Thymus (tissue), 11 donors: Measurements from ENCODE around the gene PRKN. TPM values are rescaled to one million over a fixed set of nuclear protein-coding genes. Genes with fewer than 3 reads are reported as not detected.

Experiments used
- DNase-seq, 9 donors: peaks; one replicate each; pipeline ENCODE4 v3.0.0-alpha.2; 2013; ENCODE audit warnings: low spot score in 9 of 9, low read depth in 6 of 9, missing footprints in 1 of 9
- H3K27ac ChIP-seq, 2 donors: one replicate each; pipeline ENCODE4 v1.5.1; 2013; ENCODE audit warnings: control low read depth in 1 of 2, low read depth in 1 of 2, low read length in 1 of 2, mild to moderate bottlenecking in 1 of 2, moderate library complexity in 1 of 2
- H3K27me3 ChIP-seq, 2 donors: one replicate each; pipeline ENCODE4 v1.5.1; 2013; ENCODE audit warnings: low read length in 1 of 2; ENCODE audit not compliant: control insufficient read depth in 2 of 2, insufficient read depth in 1 of 2
- H3K36me3 ChIP-seq, 2 donors: one replicate each; pipeline ENCODE4 v1.5.1; 2013; ENCODE audit warnings: low read length in 1 of 2, mild to moderate bottlenecking in 1 of 2, moderate library complexity in 1 of 2; ENCODE audit not compliant: control insufficient read depth in 2 of 2, insufficient read depth in 2 of 2
- H3K4me1 ChIP-seq, 2 donors: one replicate each; pipeline ENCODE4 v1.5.1; 2013; ENCODE audit warnings: low read length in 2 of 2; ENCODE audit not compliant: control insufficient read depth in 2 of 2, insufficient read depth in 2 of 2
- H3K4me3 ChIP-seq, 2 donors: one replicate each; pipeline ENCODE4 v1.5.1; 2013; ENCODE audit warnings: low read length in 2 of 2, control low read depth in 1 of 2, mild to moderate bottlenecking in 1 of 2
- H3K9me3 ChIP-seq, 2 donors: one replicate each; pipeline ENCODE4 v1.5.1; 2013; ENCODE audit warnings: low read length in 1 of 2, mild to moderate bottlenecking in 1 of 2; ENCODE audit not compliant: control insufficient read depth in 2 of 2, insufficient read depth in 1 of 2
- WGBS: extraction: QIAGEN DNeasy Blood & Tissue Kit; methylation state at CpG from one replicate; pipeline ENCODE4 v1.1.7; 2013; 5-methylcytosine and 5-hydroxymethylcytosine counted together
- polyA plus RNA-seq: library from polyadenylated mRNA; stranded (reverse); fragments of 200-250 nt; gene quantifications from one replicate; pipeline ENCODE4 v1.2.3, GENCODE V29; 2013
- total RNA-seq: library from RNA; stranded (reverse); fragments of 120-200 nt; gene quantifications from one replicate; pipeline ENCODE4 v1.2.4, GENCODE V29; 2013
- donor health status: healthy.

The PRKN gene
- total and polyA plus RNA-seq, 2 donors, result 0.48 to 0.71 TPM

GRCh38 chr6:162026031-162026430 lies 701.5 kb downstream of the PRKN start:
- no peaks in the 10 kb centered on the region for H3K27me3 ChIP-seq
- H3K4me1 ChIP-seq, result no peaks in the 10 kb centered on the region
- DNase-seq, result no peak
- H3K27ac ChIP-seq, result no peak overlapping the region
- H3K9me3 ChIP-seq, result peaks cover 0 to 5% of the 10 kb centered on the region in 2 donors
- no peak overlapping the region for H3K4me3 ChIP-seq
- no peaks in the 10 kb centered on the region for H3K36me3 ChIP-seq
- 96% methylated on average over 8 of the region's 8 CpGs for WGBS

GRCh38 chr6:162019349-162019748 lies 708.2 kb downstream of the PRKN start:
- 36% methylated on average over 6 of the region's 6 CpGs for WGBS
- H3K4me3 ChIP-seq, result no peak overlapping the region
- DNase-seq, result no peak

GRCh38 chr6:162017536-162017935 lies 710.0 kb downstream of the PRKN start:
- H3K9me3 ChIP-seq, result no peaks in the 10 kb centered on the region
- 87% methylated on average over 5 of the region's 5 CpGs for WGBS

More at GRCh38 chr6:162019349-162019748, 708.2 kb downstream of the PRKN start:
- Histone ChIP-seq H3K4me1 (no peaks in the 10 kb centered on the region), H3K36me3 (no peaks in the 10 kb centered on the region), H3K27me3 (no peaks in the 10 kb centered on the region), H3K9me3 (peaks cover 0 to 5% of the 10 kb centered on the region in 2 donors), H3K27ac (no peak overlapping the region)

DNA sequence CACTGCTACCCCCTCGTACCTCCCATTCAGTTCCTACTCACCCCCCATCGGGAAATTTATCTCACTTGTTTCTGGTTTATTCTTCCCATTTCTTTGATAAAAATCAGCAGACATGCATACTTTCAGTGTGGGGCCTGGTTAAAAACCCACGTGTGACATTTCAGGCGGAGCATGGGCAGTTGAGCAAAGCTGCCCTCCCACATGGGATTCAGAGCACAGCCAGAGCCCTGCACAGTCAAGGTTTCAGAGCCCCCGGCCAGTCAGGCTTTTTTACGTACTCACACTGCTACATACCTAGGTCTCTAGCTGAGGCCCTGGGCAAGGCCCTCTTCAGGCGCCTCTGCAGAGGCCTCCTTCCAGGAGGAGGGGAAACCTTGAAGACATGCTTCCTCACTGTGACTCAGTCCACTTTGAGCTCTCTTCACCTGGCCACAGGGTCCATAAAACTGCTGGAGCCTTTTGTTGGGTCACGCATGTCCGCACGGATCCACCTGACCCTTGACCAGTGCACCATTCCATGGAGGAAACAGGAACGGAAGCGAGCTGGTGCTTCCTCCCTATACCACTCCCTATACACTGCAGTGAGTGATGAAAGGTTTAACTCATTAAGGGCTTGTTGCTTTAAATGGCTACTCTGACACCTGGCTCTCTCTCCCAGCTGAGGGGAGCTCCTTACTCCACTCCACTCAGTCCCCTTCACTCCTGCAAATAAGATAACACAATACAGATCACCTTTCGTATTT lies 713.3 kb downstream of the PRKN start:
- Histone ChIP-seq H3K27me3 (no peaks in the 10 kb centered on the region), H3K4me1 (no peaks in the 10 kb centered on the region), H3K36me3 (no peaks in the 10 kb centered on the region), H3K27ac (no peak overlapping the region), H3K4me3 (no peak overlapping the region), H3K9me3 (no peaks in the 10 kb centered on the region)
- DNase-seq, result no peak
- WGBS, result 88% methylated on average over 13 of the region's 13 CpGs

More at GRCh38 chr6:162017536-162017935, 710.0 kb downstream of the PRKN start:
- Histone ChIP-seq H3K27ac (no peak overlapping the region), H3K4me1 (no peaks in the 10 kb centered on the region), H3K4me3 (no peak overlapping the region), H3K36me3 (no peaks in the 10 kb centered on the region), H3K27me3 (no peaks in the 10 kb centered on the region)
- no peak for DNase-seq

- Histone ChIP-seq H3K27ac (no peak overlapping the region), H3K27me3 (no peaks in the 10 kb centered on the region), H3K4me1 (no peaks in the 10 kb centered on the region), H3K4me3 (no peak overlapping the region), H3K9me3 (no peaks in the 10 kb centered on the region), H3K36me3 (no peaks in the 10 kb centered on the region)
- no peak for DNase-seq
- 89% methylated on average over 4 of the region's 4 CpGs for WGBS
Observed at GRCh38 chr6:162005372-162005771, 722.2 kb downstream of the PRKN start.

GRCh38 chr6:161996783-161997182 lies 730.8 kb downstream of the PRKN start:
- 75% methylated on average over 9 of the region's 9 CpGs for WGBS
- Histone ChIP-seq H3K9me3 (no peaks in the 10 kb centered on the region), H3K36me3 (no peaks in the 10 kb centered on the region), H3K27me3 (no peaks in the 10 kb centered on the region), H3K27ac (no peak overlapping the region), H3K4me1 (no peaks in the 10 kb centered on the region), H3K4me3 (no peak overlapping the region)
- DNase-seq, result no peak

DNA sequence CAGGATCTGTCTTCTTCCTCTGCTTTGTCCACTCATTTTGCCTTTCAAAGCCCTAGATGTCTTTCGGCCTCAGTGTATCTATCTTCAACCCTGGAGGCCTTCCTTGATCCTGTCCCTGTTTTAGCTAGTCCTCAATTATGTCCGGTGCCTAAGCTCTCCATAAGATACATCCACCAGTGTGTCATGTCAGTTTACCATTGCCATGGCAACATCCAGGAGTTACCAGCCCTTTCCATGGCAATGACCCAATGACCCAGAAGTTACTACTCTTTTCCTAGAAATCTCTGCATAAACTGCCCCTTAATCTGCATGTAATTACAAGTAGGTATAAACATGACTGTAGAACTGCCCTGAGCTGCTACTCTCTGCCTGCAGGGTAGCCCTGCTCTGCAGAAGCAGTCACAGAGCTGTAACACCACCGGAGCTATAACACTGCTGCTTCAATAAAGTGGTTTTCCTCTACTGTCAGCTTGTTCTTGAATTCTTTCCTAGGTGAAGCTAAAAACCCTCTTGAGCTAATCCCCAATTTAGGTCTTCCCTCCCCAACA lies 741.6 kb downstream of the PRKN start:
- Histone ChIP-seq H3K36me3 (no peaks in the 10 kb centered on the region), H3K27ac (no peak overlapping the region), H3K27me3 (no peaks in the 10 kb centered on the region), H3K4me1 (no peaks in the 10 kb centered on the region), H3K4me3 (no peak overlapping the region), H3K9me3 (peaks cover 0 to 11% of the 10 kb centered on the region in 2 donors)
- no peak for DNase-seq
- WGBS, result 92% methylated on average over 3 of the region's 3 CpGs

DNA sequence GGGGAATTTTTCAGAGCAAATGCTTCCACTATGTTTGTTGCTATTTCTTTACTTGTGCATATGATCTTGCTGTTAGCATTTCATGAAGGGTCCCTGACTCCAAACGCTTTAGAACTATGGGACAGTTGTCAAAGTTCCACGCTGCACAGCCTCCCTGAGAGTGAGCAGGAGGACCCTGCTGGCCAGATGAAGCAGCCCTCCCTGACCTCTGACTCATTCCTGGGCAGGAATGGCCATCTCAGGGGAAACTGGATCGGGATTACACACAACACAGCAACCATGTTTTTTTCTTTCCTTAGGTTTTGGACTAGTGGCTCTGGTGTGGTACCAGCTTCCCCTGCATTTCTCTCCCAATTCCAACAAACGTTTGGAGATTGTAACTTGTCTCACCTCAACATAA lies 742.9 kb downstream of the PRKN start:
- Histone ChIP-seq H3K27me3 (no peaks in the 10 kb centered on the region), H3K4me3 (no peak overlapping the region), H3K27ac (no peak overlapping the region), H3K36me3 (no peaks in the 10 kb centered on the region), H3K9me3 (peaks cover 0 to 6% of the 10 kb centered on the region in 2 donors), H3K4me1 (no peaks in the 10 kb centered on the region)
- WGBS, result 79% methylated on average over 4 of the region's 4 CpGs
- DNase-seq, result no peak

DNA sequence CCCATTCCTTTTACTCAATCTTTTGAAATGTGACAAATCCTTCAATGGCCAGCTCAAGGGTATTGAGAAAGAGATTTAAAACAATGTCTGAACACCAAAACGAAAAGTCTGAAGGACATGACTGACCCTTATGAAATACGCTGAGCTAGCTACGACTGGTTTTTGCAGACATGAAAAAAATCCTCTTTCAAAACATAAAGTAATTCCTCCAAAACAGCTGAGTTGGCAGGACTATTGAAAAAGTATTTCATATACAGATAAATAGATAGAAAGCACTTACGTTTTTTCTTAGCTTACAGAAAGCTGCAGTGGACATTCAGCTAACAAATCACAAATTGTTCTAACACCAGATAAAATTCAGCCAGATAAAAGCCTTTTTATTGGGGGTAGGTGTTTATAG lies 751.0 kb downstream of the PRKN start:
- no peaks in the 10 kb centered on the region for H3K36me3 ChIP-seq
- 91% methylated on average over 4 of the region's 4 CpGs for WGBS
- no peak overlapping the region for H3K27ac ChIP-seq
- no peak overlapping the region for H3K4me3 ChIP-seq
- DNase-seq, result no peak
- no peaks in the 10 kb centered on the region for H3K27me3 ChIP-seq
- H3K9me3 ChIP-seq, result peaks cover 0 to 8% of the 10 kb centered on the region in 2 donors
- no peaks in the 10 kb centered on the region for H3K4me1 ChIP-seq
